HepG2 (cell line): ENCODE measurements around the gene EGFL8. TPM values are rescaled to one million over a fixed set of nuclear protein-coding genes. Genes with fewer than 3 reads are reported as not detected.
A peak's percentile ranks its signal among the peaks of the same experiment; 100 is the strongest.

Experiments
- ESRRA ChIP-seq: sonication (generic); formaldehyde crosslinking; IDR thresholded peaks from 2 replicates; pipeline ENCODE4 v1.5.1; 2020; ENCODE audit warnings: mild to moderate bottlenecking, low read depth, missing genetic modification reagents
- FOXC1 ChIP-seq: sonication (generic); formaldehyde crosslinking; IDR thresholded peaks from 2 replicates; pipeline ENCODE4 v1.8.0; 2022; ENCODE audit warnings: mild to moderate bottlenecking, missing genetic modification reagents, borderline replicate concordance
- FOXK1 ChIP-seq: sonication (generic); formaldehyde crosslinking; IDR thresholded peaks from 2 replicates; pipeline ENCODE4 v1.4.0; 2020; ENCODE audit warnings: low read depth, missing genetic modification reagents, borderline replicate concordance
- HHEX ChIP-seq: IDR thresholded peaks from 2 replicates; pipeline ENCODE4 v1.6.1; 2016; ENCODE audit warnings: control low read depth
- MTERF4 ChIP-seq: sonication (generic); formaldehyde crosslinking; IDR thresholded peaks from 2 replicates; pipeline ENCODE4 v1.8.0; 2023; ENCODE audit warnings: mild to moderate bottlenecking, missing genetic modification reagents
- MTF2 ChIP-seq: sonication (generic); formaldehyde crosslinking; IDR thresholded peaks from 2 replicates; pipeline ENCODE4 v1.5.0; 2020; ENCODE audit warnings: missing genetic modification reagents, borderline replicate concordance
- POGZ ChIP-seq: sonication (generic); formaldehyde crosslinking; IDR thresholded peaks from 2 replicates; pipeline ENCODE4 v1.4.0; 2020; ENCODE audit warnings: mild to moderate bottlenecking, missing genetic modification reagents
- RARA ChIP-seq: IDR thresholded peaks from 2 replicates; pipeline ENCODE4 v1.6.1; 2016; ENCODE audit warnings: missing genetic modification reagents, missing compliant biosample characterization
- RBM39 ChIP-seq: fragments of 200-400 bp; formaldehyde crosslinking; IDR thresholded peaks from one replicate; pipeline ENCODE4 v1.6.1; 2018; ENCODE audit warnings: antibody characterized with exemption, mild to moderate bottlenecking, low read depth, low read length; ENCODE audit not compliant: poor library complexity, severe bottlenecking
- REPIN1 ChIP-seq: sonication (generic); formaldehyde crosslinking; IDR thresholded peaks from 2 replicates; pipeline ENCODE4 v1.8.0; 2022; ENCODE audit warnings: missing genetic modification reagents, low read depth, mild to moderate bottlenecking, borderline replicate concordance
- SNRNP70 ChIP-seq: fragments of 200-400 bp; formaldehyde crosslinking; IDR thresholded peaks from 2 replicates; pipeline ENCODE4 v1.6.1; 2017; ENCODE audit warnings: mild to moderate bottlenecking, low read depth, low read length, moderate library complexity
- TBP ChIP-seq: sonication (generic); formaldehyde crosslinking; IDR thresholded peaks from 2 replicates; pipeline ENCODE4 v1.5.0; 2020; ENCODE audit warnings: missing genetic modification reagents
- ZNF558 ChIP-seq: sonication (generic); formaldehyde crosslinking; IDR thresholded peaks from 2 replicates; pipeline ENCODE4 v1.9.0; 2022; ENCODE audit warnings: mild to moderate bottlenecking, missing genetic modification reagents, borderline replicate concordance
- ZXDC ChIP-seq: sonication (generic); formaldehyde crosslinking; IDR thresholded peaks from 2 replicates; pipeline ENCODE4 v1.5.0; 2020; ENCODE audit warnings: mild to moderate bottlenecking, missing genetic modification reagents
- polyA plus RNA-seq, 8 experiments: library from polyadenylated mRNA; depleted of rRNA in 3 of 8; stranded (reverse) in 7 of 8; unstranded in 1 of 8; fragments of >200 nt; fragmentation: Illumina TruSeq in 4 of 8; extraction: Trizol in 4 of 8; gene quantifications; 2 replicates each; pipeline versions ENCODE4 v1.2.1 to v1.2.3, GENCODE V29; 2011 to 2016; ENCODE audit warnings: low read depth in 4 of 8, missing spikeins in 1 of 8, mixed read lengths in 1 of 8; ENCODE audit not compliant: insufficient read depth in 1 of 8
- total RNA-seq, 5 experiments: library from RNA; depleted of rRNA; stranded (reverse); fragments of >200 nt; fragmentation: Illumina TruSeq; extraction: Trizol; gene quantifications; 2 replicates each; pipeline ENCODE4 v1.2.3, GENCODE V29; 2016; ENCODE audit warnings: low read depth in 1 of 5
- TF ChIP-seq, protein P1 (sequence below): sonication (generic); formaldehyde crosslinking; IDR thresholded peaks from 2 replicates; pipeline ENCODE4 v1.5.0; 2020; ENCODE audit warnings: mild to moderate bottlenecking, missing genetic modification reagents
- TF ChIP-seq, protein P2 (sequence below): sonication (generic); formaldehyde crosslinking; IDR thresholded peaks from 2 replicates; pipeline ENCODE4 v1.5.1; 2020; ENCODE audit warnings: mild to moderate bottlenecking, missing genetic modification reagents, borderline replicate concordance

Gene EGFL8
- total and polyA plus RNA-seq, 2 of the 13 experiments (the other 11 are each of a cell fraction or from before 2014, with no cell fraction given): 10.0 to 11.5 TPM

GRCh38 chr6:32210191-32210601 lies 45.8 kb downstream of the EGFL8 start (continued):
- peak; percentile 59; the same call in 1 of the 2 replicates for TF ChIP-seq REPIN1 (CRISPR knock-in tag)
- TF ChIP-seq TBP (CRISPR knock-in tag): no peak
- TF ChIP-seq MTERF4 (CRISPR knock-in tag): no peak
- peak; percentile 74 for TF ChIP-seq RARA (CRISPR knock-in tag)
- TF ChIP-seq SNRNP70: no peak
- no peak for TF ChIP-seq RBM39
- 0 out of 2 replicates have a peak, but pooled peaks have one; percentile 29 for TF ChIP-seq POGZ (CRISPR knock-in tag)
- TF ChIP-seq FOXC1 (CRISPR knock-in tag): no peak
- TF ChIP-seq, protein P1, sequence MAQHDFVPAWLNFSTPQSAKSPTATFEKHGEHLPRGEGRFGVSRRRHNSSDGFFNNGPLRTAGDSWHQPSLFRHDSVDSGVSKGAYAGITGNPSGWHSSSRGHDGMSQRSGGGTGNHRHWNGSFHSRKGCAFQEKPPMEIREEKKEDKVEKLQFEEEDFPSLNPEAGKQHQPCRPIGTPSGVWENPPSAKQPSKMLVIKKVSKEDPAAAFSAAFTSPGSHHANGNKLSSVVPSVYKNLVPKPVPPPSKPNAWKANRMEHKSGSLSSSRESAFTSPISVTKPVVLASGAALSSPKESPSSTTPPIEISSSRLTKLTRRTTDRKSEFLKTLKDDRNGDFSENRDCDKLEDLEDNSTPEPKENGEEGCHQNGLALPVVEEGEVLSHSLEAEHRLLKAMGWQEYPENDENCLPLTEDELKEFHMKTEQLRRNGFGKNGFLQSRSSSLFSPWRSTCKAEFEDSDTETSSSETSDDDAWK (CRISPR knock-in tag): no peak
- TF ChIP-seq ESRRA (CRISPR knock-in tag): peak; percentile 84
- no peak for TF ChIP-seq ZXDC (CRISPR knock-in tag)
- no peak for TF ChIP-seq HHEX (CRISPR knock-in tag)
- no peak for TF ChIP-seq MTF2 (CRISPR knock-in tag)
- TF ChIP-seq, protein P2, sequence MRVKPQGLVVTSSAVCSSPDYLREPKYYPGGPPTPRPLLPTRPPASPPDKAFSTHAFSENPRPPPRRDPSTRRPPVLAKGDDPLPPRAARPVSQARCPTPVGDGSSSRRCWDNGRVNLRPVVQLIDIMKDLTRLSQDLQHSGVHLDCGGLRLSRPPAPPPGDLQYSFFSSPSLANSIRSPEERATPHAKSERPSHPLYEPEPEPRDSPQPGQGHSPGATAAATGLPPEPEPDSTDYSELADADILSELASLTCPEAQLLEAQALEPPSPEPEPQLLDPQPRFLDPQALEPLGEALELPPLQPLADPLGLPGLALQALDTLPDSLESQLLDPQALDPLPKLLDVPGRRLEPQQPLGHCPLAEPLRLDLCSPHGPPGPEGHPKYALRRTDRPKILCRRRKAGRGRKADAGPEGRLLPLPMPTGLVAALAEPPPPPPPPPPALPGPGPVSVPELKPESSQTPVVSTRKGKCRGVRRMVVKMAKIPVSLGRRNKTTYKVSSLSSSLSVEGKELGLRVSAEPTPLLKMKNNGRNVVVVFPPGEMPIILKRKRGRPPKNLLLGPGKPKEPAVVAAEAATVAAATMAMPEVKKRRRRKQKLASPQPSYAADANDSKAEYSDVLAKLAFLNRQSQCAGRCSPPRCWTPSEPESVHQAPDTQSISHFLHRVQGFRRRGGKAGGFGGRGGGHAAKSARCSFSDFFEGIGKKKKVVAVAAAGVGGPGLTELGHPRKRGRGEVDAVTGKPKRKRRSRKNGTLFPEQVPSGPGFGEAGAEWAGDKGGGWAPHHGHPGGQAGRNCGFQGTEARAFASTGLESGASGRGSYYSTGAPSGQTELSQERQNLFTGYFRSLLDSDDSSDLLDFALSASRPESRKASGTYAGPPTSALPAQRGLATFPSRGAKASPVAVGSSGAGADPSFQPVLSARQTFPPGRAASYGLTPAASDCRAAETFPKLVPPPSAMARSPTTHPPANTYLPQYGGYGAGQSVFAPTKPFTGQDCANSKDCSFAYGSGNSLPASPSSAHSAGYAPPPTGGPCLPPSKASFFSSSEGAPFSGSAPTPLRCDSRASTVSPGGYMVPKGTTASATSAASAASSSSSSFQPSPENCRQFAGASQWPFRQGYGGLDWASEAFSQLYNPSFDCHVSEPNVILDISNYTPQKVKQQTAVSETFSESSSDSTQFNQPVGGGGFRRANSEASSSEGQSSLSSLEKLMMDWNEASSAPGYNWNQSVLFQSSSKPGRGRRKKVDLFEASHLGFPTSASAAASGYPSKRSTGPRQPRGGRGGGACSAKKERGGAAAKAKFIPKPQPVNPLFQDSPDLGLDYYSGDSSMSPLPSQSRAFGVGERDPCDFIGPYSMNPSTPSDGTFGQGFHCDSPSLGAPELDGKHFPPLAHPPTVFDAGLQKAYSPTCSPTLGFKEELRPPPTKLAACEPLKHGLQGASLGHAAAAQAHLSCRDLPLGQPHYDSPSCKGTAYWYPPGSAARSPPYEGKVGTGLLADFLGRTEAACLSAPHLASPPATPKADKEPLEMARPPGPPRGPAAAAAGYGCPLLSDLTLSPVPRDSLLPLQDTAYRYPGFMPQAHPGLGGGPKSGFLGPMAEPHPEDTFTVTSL (CRISPR knock-in tag): no peak
- TF ChIP-seq ZNF558 (CRISPR knock-in tag): no peak
- no peak for TF ChIP-seq FOXK1 (CRISPR knock-in tag)
